ENCODE data around the gene ARMC2.
"Not testable (repeated sequence)": the region's sequence is repeated elsewhere in the genome, so short reads cannot be mapped to it uniquely, and the experiment has no call there.

ARMC2 gene

GRCh38 chr6:108922499-108922898, 74.3 kb downstream of the ARMC2 start:
- no peak for DNase-seq

DNA sequence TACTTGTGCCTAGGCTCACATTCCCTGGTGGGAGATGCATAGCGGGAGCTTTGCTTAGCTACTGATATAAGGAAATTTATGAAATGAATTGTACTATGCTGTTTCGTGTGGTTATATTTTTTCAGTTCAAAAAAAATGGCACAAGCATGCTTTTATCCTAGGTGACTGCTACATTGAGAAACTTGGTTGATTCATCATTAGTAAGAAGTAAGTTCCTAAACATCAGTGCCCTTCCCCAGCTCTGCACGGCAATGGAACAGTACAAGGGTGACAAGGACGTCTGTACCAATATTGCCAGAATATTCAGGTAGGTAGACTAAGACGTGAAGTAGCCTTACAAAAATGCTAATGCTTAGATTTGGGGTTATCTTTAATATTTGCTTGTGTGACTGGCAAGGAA, 79.7 kb downstream of the ARMC2 start:
- DNase-seq, result no peak

- no peak for DNase-seq
Measured at GRCh38 chr6:108928650-108929049, 80.4 kb downstream of the ARMC2 start.

DNA sequence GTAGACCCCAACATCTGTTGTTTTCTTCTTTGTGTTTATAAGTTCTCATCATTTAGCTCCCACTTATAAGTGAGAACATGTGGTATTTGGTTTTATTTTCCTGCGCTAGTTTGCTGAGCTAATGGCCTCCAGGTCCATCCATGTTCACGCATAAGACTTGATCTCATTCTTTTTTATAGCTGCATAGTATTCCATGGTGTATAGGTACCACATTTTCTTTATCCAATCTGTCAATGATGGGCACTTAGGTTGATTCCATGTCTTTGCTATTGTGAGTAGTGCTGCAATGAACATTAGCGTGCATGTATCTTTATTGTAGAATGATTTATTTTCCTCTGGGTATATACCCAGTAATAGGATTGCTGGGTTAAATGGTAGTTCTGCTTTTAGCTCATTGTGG, 82.9 kb downstream of the ARMC2 start:
- DNase-seq, result not testable (repeated sequence)

- DNase-seq, result no peak
Measured at GRCh38 chr6:108937170-108937569, 88.9 kb downstream of the ARMC2 start.

GRCh38 chr6:108940741-108941140, 92.5 kb downstream of the ARMC2 start:
- DNase-seq, result no peak

GRCh38 chr6:108941281-108941680, 93.1 kb downstream of the ARMC2 start:
- DNase-seq, result no peak

DNA sequence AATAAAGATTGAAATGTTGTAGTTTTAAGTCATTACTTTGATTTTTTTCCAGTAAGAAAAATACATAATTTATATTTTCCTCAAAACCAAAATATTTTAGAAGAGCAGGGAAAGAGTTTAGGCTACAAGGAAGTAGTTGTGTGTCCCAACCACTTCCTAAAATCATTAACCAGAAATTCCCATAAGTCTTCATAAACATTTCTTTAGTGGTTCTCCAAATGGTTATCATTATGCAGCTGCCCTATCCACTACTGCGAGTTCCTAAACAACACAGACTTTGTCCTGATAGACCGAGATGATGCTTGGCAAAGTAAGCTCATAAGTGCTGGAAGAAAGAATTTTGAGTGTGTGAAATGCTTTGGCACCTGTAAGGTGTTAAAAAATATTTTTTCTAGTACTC, 93.6 kb downstream of the ARMC2 start:
- DNase-seq, result no peak

- peak; percentile 13 for DNase-seq
Measured at GRCh38 chr6:108942556-108943492, 94.6 kb downstream of the ARMC2 start.

- peak; percentile 29 for DNase-seq
Measured at GRCh38 chr6:108944071-108944470, 95.8 kb downstream of the ARMC2 start.

GRCh38 chr6:108944707-108945680, 96.8 kb downstream of the ARMC2 start:
- DNase-seq, result peak; percentile 93

GRCh38 chr6:108945681-108946159, 97.5 kb downstream of the ARMC2 start:
- peak; percentile 75 for DNase-seq

DNA sequence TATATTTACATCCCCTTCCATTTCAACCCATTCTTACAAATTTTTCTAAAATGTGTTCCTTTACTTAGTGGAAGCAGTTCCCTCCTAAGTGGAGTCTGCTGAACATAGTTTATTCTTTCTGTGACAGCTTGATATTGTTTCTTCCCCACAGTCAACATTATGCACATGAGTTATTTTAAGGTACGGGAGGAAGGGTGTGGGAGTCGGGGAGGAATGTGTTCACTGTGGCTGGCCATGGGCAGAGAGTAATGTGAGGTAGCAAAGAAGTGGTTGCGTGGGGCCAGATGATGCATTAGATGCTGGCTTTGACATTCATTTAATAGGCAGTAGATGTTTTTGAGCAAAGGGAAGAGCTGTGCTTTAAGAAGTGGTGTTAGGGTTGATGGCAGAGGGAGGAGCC, 98.5 kb downstream of the ARMC2 start:
- peak; percentile 42 for DNase-seq

DNA sequence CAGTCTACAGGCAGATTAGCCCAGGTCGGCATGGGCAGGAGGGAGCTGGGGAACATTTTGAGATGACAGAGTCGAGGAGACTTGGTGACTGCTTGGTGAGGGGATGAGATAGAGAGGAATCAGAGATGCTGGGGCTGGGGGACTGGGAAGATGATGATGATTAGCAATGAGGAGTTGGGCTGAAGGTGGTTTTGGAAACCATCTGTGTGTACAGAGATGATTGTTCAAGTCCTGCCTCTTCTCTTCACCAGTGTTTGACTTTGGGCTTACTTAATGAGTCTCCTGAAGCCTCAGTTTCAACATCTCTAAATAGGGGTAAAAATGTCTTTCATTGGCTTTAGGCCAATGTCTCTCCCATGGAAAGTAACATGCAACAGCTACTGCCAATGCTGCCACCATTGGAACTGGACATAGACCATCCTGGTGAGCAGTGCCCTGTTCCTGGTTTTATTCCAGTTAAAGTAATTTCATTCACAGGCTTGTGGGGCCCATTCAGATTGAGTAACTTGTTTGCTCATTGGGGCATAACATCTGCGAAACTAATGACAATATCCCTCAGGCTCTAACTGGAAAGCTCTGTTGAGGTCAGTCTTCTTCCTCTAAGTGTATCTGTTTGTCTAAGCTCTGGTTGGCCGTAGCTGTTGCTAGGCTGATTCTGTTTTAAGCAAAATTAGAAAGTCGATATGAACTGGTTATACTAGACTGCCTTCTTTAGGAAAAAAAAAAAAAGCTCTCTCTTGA, 99.1 kb downstream of the ARMC2 start:
- peak; percentile 40 for DNase-seq

- DNase-seq, result peak; percentile 88
Measured at GRCh38 chr6:108948181-108948661, 100.0 kb downstream of the ARMC2 start.

DNA sequence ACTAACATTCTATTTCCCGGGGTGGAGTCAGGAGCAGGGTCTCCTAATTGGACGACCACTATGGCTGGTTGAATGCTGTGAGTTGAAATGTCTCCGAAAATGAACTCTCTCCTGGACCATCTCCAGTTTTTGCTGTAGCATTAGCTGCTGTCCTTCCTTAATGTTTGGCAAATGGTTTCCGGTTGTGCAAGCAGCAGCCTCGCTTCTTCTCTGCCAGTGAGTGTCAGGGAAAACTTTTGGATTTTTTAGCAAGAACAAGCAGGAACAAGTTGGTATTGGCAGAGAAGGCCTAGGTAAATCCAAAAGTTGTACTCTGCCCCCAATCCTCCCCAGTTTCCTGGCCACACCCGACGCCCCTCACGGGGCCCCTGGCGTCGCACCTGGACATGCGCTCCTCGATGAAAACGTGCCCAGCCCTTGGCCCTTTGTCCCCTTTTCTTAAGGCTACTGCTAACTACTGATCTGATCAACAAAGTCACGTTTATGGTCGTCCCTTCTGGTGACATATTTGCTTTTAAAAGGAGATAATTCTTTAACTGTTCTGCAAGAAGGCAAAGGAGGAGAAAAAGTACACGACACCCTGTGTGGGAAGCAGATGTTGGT, 103.2 kb downstream of the ARMC2 start:
- no peak for DNase-seq

GRCh38 chr6:108952776-108953486, 104.7 kb downstream of the ARMC2 start:
- DNase-seq, result no peak

DNA sequence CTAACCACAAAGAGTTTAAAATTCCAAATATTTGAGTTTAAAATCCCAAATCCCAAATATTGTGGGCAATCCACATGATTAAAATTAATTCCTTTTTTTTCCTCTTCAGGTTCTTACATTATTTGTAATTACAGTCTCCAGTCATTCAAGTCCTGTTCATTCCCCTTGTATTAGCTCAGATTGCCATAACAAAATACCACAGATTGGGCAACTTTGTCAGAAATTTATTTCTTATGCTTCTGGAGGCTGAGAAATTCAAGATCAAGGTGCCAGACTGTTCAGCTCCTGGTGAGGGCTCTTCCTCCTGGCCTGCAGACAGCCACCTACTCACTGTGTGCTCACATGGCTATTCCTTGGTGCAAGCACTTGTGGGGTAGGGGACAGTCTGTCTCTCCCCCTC, 105.5 kb downstream of the ARMC2 start:
- no peak for DNase-seq

DNA sequence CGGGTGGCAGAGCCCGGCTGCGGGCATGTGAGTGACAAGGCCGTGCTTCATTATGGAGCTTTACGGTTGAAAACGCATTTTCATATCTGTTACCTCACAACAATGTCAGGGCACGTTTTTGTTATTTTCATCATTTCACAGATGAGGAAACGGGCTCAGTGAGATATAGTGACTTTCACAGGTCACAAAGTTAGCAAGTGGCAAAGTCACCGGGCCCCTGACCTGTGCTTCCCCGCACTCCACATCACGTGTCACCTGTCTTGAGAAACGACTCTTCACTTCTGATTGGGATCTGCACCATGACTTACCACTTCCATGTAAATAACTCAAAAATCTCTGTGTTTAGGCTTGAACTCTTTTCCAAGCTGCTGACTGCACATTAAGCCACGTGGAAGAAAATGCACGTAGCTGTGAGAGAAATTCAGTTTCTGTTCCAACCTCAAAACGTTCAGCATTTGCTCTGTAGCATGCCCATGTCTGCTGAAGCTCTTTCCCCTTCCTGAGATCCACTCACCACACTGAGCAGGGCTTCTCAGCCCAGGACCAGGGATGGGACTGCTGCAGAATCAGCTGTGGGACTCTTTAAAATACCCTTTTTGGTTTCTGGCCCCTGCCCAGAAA, 107.2 kb downstream of the ARMC2 start:
- DNase-seq, result no peak

DNA sequence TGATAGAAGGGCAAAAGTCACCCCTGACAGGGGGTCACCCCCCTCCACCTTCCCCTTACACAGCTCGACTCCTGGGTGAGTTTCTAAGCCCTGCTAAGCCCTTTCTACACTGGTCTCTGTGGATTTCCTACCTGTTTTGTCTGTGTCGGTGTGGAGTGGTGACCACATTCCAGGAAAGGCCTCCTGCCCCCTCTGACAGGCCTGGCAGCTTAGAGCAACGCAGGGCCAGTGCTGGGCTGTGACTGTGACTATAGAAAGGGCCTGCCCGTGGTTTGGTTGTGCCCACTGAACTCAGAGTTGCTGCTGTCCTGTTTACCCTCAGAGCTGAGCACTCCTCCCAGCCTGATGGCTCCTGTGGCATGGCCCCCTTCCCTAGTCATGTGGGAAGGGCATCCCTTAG, 109.0 kb downstream of the ARMC2 start:
- DNase-seq, result no peak

Measured in NCI-H1694 treated with DMSO at 0.1 percent for 48 hours (cell line).